Naive B cell (primary cell): ENCODE results near the gene JARID2. TPM values are rescaled to one million over a fixed set of nuclear protein-coding genes. Genes with fewer than 3 reads are reported as not detected.
A peak's percentile ranks its signal among the peaks of the same experiment; 100 is the strongest.

Source experiments
- ATAC-seq, 2 donors: fragments of 150-1000 bp; cut with Tn5 transposase; 2 replicates each; pipeline ENCODE4 v1.10.0; 2021; ENCODE audit warnings: low read depth in 2 of 2, mild to moderate bottlenecking in 2 of 2, moderate library complexity in 2 of 2
- DNase-seq: peaks from one replicate; pipeline ENCODE4 v3.0.0; 2022
- H3K27ac Mint-ChIP-seq, 6 donors: one replicate each; pipeline ENCODE4 v1.8.0; 2020 to 2022; ENCODE audit warnings: mild to moderate bottlenecking in 6 of 6, mixed read lengths in 6 of 6, moderate library complexity in 5 of 6, inconsistent platforms in 2 of 6
- H3K27me3 Mint-ChIP-seq, 3 donors: one replicate each; pipeline ENCODE4 v1.8.0; 2021 to 2022; ENCODE audit warnings: mixed read lengths in 3 of 3, mild to moderate bottlenecking in 1 of 3
- H3K36me3 Mint-ChIP-seq, 2 donors: one replicate each; pipeline ENCODE4 v1.8.0; 2020 to 2022; ENCODE audit warnings: mixed read lengths in 2 of 2, inconsistent platforms in 1 of 2, mild to moderate bottlenecking in 1 of 2
- H3K4me1 Mint-ChIP-seq, 3 donors: one replicate each; pipeline ENCODE4 v1.8.0; 2020 to 2022; ENCODE audit warnings: mixed read lengths in 3 of 3, inconsistent platforms in 1 of 3, mild to moderate bottlenecking in 1 of 3, moderate library complexity in 1 of 3
- H3K4me3 Mint-ChIP-seq, 8 donors: one replicate each; pipeline ENCODE4 v1.8.0; 2020 to 2022; ENCODE audit warnings: mild to moderate bottlenecking in 8 of 8, mixed read lengths in 8 of 8, moderate library complexity in 8 of 8, inconsistent platforms in 2 of 8
- H3K9me3 Mint-ChIP-seq, 7 donors: one replicate each; pipeline ENCODE4 v1.8.0; 2020 to 2022; ENCODE audit warnings: mixed read lengths in 7 of 7, mild to moderate bottlenecking in 5 of 7, inconsistent platforms in 2 of 7, moderate library complexity in 1 of 7
- polyA plus RNA-seq, 6 donors: library from polyadenylated mRNA; unstranded; fragments of 300-500 nt; fragmentation: Illumina TruSeq; gene quantifications; one replicate each; pipeline ENCODE4 v1.2.3, GENCODE V29; 2021; ENCODE audit warnings: low read depth in 6 of 6

Gene JARID2
- polyA plus RNA-seq, 6 donors from 2014 or later: 2.7 to 21.9 (median 16.6) TPM

DNA sequence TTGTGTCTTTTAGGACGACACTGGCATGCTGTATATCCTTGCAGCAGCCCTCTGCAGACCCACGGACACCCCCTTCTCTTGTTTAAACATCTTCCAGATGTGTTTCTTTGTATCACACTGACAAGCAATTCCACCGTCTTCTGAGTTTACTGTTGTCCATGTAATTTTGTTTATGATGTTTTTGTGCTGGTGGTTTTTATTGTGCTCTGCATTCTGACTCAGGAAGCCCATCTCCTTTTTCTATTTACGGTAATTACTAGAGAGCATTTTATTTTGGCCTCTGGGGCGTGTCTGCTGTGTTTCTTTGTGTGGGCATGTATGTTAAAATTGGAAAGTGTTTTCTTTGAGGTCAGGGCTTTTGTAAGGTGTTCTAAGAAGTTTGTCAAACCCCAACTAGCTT lies 111.9 kb downstream of the JARID2 start:
- ATAC-seq (no peak), DNase-seq (no peak)
- Mint-ChIP-seq H3K27me3 (no peaks in the 10 kb centered on the region), H3K9me3 (no peaks in the 10 kb centered on the region), H3K4me3 (no peak overlapping the region), H3K27ac (no peak overlapping the region), H3K4me1 (peaks cover 48 to 66% (median 54%) of the 10 kb centered on the region in 3 donors), H3K36me3 (peaks cover 0 to 8% of the 10 kb centered on the region in 2 donors)

DNA sequence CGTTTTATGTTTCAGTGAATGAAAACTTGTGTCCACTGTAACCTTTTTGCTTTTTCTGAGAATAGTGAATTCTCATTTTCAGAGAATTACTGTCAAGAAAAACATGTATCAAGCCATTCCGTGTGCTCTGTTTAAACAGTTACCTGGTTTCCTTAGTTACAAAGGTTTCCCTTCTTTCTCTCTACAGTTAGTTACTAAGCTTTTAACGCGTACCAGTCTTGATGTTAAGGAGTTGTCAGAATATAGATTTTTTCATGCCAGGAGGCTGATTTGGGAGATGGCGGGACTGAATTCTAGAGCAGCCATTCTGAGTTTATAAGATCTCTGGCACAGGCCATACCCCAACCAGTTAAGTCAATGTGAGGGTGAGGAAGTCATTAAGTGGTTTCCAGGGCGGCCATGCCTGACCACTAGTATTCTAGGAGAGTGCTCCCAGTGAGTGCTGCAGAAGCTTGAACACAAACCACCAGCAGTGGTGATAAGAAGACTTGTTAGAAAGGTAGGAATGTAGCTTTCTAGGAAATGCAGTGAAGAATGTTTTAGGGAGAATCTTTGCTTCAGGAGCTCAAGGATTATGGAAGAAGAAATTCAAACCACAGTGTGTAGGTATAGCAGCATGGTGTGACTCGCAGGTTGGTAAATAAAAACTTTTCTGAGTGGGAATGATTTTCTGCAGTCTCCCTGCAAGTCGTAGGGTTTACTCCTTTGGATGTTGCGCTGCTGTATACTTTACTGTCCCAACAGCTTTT lies 112.9 kb downstream of the JARID2 start:
- peak; percentile 54 for DNase-seq
- peak overlapping the region in 2 of 6 donors; percentile 49 to 68 for H3K27ac Mint-ChIP-seq
- peaks cover 44 to 56% (median 51%) of the 10 kb centered on the region in 3 donors for H3K4me1 Mint-ChIP-seq
- peaks cover 0 to 8% of the 10 kb centered on the region in 2 donors for H3K36me3 Mint-ChIP-seq
- peak overlapping the region; percentile 2 to 76 (median 58) for H3K4me3 Mint-ChIP-seq
- H3K27me3 Mint-ChIP-seq: no peaks in the 10 kb centered on the region
- H3K9me3 Mint-ChIP-seq: no peaks in the 10 kb centered on the region
- ATAC-seq: peak; percentile 94 to 97

DNA sequence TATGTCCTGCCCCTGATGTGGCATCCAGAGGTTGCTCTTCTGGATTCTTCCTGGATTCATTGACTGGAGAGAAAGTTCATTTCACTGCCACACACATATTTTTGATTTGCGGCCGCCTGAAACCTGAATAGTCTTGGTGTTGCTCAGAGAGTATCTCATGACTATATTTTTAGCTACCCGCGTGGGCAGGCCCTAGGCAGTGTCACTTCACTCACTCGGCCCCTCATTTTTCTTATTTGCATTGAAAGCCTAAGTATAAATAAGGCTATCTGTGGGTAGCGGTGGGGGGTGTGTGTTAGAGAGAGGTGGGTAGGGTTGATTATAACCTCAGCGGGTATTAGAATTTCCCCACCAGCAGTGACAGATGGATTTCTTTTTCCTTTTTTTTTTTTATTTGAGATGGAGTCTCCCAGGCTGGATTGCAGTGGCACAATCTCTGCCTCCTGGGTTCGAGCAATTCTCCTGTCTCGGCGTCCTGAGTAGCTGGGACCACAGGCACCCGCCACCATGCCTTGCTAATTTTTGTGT lies 113.5 kb downstream of the JARID2 start:
- Mint-ChIP-seq H3K4me3 (peak overlapping the region in 5 of 8 donors; percentile 32 to 72 (median 67)), H3K36me3 (peaks cover 0 to 8% of the 10 kb centered on the region in 2 donors), H3K27me3 (no peaks in the 10 kb centered on the region), H3K27ac (peak overlapping the region in 2 of 6 donors; percentile 44 to 68), H3K9me3 (no peaks in the 10 kb centered on the region), H3K4me1 (peaks cover 39 to 50% (median 44%) of the 10 kb centered on the region in 3 donors)
- ATAC-seq (peak; percentile 10 to 22), DNase-seq (no peak)

DNA sequence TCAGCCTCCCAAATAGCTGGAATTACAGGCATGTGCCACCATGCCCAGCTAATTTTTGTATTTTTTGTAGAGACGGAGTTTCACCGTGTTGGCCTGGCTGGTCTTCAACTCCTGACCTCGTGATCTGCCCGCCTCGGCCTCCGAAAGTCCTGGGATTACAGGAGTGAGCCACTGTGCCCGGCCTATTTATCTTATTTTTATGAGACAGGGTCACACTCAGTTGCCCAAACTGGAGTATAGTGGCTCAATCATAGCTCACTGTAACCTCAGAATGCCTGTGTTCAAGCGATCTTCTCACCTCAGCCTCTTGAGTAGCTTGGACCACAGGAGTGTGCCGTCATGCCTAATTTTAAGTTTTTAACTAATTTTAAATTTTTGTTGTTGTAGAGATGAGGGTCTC lies 114.4 kb downstream of the JARID2 start:
- H3K27me3 Mint-ChIP-seq: no peaks in the 10 kb centered on the region
- H3K27ac Mint-ChIP-seq: no peak overlapping the region
- peaks cover 0 to 8% of the 10 kb centered on the region in 2 donors for H3K36me3 Mint-ChIP-seq
- H3K9me3 Mint-ChIP-seq: no peaks in the 10 kb centered on the region
- no peak for ATAC-seq
- peaks cover 38 to 47% (median 39%) of the 10 kb centered on the region in 3 donors for H3K4me1 Mint-ChIP-seq
- no peak overlapping the region for H3K4me3 Mint-ChIP-seq
- DNase-seq: no peak

DNA sequence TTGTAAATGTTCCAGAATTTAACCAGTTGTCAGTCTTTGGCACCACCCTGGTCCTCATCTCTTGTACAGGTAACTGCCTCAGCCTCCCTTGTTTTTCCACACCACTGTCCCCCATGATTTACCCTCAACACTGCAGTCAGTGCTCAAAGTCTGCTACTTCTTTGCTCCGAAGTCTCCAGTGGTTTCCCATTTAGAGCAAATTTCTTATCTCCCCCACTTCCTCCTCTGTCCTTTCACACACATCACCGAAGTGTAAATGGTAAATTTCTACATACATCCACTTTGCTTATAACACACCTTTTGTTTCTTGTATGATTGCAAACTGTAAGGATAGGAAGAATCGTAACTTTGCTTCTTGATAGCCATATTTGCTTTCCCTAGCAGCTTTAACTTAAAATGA lies 115.3 kb downstream of the JARID2 start:
- Mint-ChIP-seq H3K27me3 (no peaks in the 10 kb centered on the region), H3K4me1 (peaks cover 31 to 46% (median 38%) of the 10 kb centered on the region in 3 donors), H3K4me3 (no peak overlapping the region), H3K27ac (no peak overlapping the region), H3K9me3 (no peaks in the 10 kb centered on the region), H3K36me3 (peaks cover 0 to 8% of the 10 kb centered on the region in 2 donors)
- no peak for ATAC-seq
- DNase-seq: no peak

DNA sequence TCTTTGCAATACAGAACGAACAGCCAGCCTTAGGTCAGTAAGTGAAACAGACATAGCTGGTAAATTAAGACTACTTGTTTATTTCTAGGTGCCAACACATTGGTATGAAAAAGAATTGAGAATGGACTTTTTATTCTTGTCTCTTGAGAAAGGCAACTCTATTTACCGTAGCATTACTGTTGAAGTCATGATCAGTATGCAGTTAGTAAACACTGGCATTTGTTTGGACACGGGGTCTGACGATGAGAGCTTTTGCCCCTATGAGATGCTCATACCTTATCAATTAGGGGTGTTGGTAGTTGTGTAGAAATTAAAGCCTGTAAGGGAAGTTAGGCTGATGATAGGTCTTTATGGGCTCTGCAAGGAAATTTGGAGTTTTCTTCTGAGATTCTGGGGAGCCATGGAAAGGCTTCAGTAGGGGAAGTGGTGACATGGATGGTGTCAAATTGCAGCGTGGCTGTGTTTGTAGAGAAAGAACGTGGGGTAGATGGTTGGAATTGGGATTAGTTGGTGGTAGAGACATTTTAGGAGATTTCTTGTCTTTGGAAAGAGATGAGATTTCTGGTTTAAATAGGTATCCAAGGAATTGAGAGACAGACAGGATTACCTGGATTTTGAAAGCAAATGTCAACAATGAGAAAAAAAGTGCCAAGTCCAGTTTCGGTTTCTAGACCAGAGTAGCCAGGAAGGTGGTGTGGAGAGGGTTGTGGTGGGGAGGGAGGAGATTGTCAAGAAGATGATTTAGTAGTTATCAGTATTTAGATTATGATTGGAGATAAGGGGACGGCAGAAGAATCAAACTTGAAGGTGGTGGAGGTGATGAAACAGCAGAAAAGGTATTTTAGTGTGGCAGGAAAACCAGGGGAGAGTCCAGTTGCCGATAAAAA lies 116.6 kb downstream of the JARID2 start:
- H3K27ac Mint-ChIP-seq: no peak overlapping the region
- no peak overlapping the region for H3K4me3 Mint-ChIP-seq
- no peaks in the 10 kb centered on the region for H3K9me3 Mint-ChIP-seq
- no peaks in the 10 kb centered on the region for H3K27me3 Mint-ChIP-seq
- DNase-seq: no peak
- no peak for ATAC-seq
- H3K4me1 Mint-ChIP-seq: peaks cover 33 to 44% (median 39%) of the 10 kb centered on the region in 3 donors
- H3K36me3 Mint-ChIP-seq: peaks cover 0 to 8% of the 10 kb centered on the region in 2 donors

DNA sequence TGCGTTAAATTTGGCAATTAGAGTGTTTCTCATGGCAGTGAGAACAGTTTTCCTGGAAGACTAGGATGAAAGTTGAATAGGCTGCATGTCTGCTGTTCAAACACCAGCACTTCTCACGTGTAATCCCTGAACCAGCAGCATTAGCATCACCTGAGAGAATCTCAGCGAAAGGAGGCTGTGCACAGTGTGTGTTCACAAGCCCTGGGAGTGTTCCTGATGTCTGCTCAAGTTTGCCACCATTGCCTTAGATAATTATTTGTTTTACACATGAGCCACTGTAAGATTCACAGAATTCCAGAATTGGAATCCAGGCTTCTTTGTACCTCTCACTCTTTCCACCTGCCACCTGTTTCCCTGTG lies 117.3 kb downstream of the JARID2 start:
- DNase-seq (no peak), ATAC-seq (no peak)
- H3K27ac Mint-ChIP-seq: no peak overlapping the region
- H3K27me3 Mint-ChIP-seq: no peaks in the 10 kb centered on the region
- peaks cover 35 to 44% (median 39%) of the 10 kb centered on the region in 3 donors for H3K4me1 Mint-ChIP-seq
- H3K4me3 Mint-ChIP-seq: no peak overlapping the region
- H3K36me3 Mint-ChIP-seq: peaks cover 0 to 12% of the 10 kb centered on the region in 2 donors
- no peaks in the 10 kb centered on the region for H3K9me3 Mint-ChIP-seq

DNA sequence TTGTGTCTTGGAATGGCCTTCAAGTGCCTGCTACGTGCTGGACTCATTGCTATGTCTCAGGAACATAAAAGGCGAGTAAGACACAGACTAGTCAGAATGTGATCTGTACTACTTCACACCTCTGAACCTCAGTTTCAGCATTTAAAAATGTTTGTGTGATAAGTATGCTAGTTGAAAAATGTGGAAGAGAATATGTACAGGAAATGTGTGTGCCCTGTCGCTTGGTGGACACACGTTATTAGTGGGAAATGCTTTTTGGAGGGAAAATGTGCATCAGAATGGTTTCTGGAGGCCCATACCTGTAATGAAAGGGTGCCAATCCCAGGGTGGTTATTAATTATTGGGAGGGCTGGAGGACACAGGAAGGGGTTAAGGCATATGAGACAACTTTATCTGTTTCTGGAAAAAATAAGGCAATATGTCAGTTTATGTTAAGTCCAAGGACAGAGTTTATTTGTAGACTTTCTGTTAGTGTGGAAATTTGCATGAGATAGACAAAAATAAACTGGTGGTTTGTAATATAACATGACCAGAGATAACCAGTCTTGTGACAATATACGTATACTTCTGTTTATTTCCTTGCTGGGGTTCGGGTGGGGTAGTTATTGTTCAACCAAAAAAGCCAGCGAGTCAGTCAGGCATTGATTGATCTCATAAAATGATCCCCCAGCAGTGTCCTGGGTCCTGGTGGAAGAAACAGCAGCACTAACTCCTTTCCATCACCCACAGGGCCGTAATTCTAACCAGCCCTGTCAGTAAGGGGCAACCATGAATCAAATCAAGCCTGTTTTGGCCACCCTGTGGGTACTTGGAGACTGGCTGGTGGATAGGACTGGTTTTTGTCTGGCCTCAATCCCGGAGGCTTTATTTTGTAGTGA lies 117.9 kb downstream of the JARID2 start:
- DNase-seq (peak; percentile 48), ATAC-seq (peak; percentile 70 to 71)
- no peaks in the 10 kb centered on the region for H3K9me3 Mint-ChIP-seq
- H3K27ac Mint-ChIP-seq: peak overlapping the region in 3 of 6 donors; percentile 72 to 84 (median 81)
- H3K27me3 Mint-ChIP-seq: no peaks in the 10 kb centered on the region
- peak overlapping the region in 3 of 8 donors; percentile 29 to 70 (median 58) for H3K4me3 Mint-ChIP-seq
- peaks cover 35 to 45% (median 39%) of the 10 kb centered on the region in 3 donors for H3K4me1 Mint-ChIP-seq
- H3K36me3 Mint-ChIP-seq: peaks cover 0 to 13% of the 10 kb centered on the region in 2 donors

DNA sequence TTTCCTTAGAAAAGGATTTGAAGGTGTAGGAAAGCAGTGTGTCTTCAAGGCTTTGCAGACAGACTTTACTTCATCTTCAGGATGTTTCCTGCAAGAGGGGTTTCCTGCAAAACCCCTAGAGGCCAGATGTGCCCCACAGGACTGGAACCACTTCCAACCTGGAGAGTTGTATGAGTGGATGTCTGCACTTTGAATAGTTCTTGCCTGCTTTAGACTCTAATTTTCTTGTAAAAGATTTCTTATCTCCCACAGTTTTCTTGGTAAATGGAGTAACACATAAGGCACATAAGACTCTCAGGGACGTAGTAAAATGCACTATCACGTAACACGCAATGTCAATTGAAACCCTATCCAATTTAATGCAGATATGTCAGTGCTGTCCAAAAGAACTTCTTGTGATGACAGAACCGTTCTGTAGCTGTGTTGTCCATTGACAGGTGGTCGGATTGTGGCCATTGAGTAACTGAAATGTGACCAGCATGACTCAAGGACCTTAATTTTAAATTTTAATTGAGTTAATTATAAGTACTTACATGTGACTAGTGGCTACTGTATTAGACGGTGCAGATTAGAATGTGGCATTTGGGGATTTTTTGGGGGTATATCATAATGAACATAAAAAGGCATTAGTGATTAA lies 118.7 kb downstream of the JARID2 start:
- Mint-ChIP-seq H3K4me3 (peak overlapping the region in 4 of 8 donors; percentile 29 to 70 (median 60)), H3K4me1 (peaks cover 34 to 43% (median 34%) of the 10 kb centered on the region in 3 donors), H3K36me3 (peaks cover 0 to 7% of the 10 kb centered on the region in 2 donors), H3K27me3 (no peaks in the 10 kb centered on the region), H3K27ac (peak overlapping the region in 4 of 6 donors; percentile 72 to 95 (median 82)), H3K9me3 (no peaks in the 10 kb centered on the region)
- ATAC-seq (no peak), DNase-seq (no peak)

DNA sequence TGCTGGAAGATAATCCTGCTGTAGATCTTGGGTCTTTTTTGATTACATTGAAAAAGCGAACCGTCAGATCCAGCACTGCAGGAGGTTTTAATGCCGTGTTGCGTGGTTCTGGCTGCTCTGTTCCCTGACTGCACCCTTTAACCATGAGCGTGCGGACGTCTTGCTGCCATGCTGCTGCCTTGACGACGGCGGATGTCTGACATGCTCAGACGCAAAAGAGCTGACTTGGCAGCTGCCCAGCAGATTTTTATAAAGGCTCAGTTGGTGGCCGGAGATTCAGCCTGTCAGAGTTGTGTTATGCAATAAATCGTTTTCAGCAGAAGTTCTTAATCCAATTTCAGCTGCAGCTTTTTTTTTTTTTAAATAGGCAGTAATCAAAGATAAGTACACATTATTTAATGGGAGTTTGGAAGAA lies 119.4 kb downstream of the JARID2 start:
- DNase-seq: peak; percentile 44
- H3K4me1 Mint-ChIP-seq: peaks cover 37 to 49% (median 38%) of the 10 kb centered on the region in 3 donors
- no peaks in the 10 kb centered on the region for H3K27me3 Mint-ChIP-seq
- peak; percentile 71 to 72 for ATAC-seq
- no peaks in the 10 kb centered on the region for H3K9me3 Mint-ChIP-seq
- H3K27ac Mint-ChIP-seq: peak overlapping the region in 5 of 6 donors; percentile 51 to 95 (median 69)
- H3K4me3 Mint-ChIP-seq: peak overlapping the region; percentile 18 to 88 (median 70)
- peaks cover 0 to 7% of the 10 kb centered on the region in 2 donors for H3K36me3 Mint-ChIP-seq

DNA sequence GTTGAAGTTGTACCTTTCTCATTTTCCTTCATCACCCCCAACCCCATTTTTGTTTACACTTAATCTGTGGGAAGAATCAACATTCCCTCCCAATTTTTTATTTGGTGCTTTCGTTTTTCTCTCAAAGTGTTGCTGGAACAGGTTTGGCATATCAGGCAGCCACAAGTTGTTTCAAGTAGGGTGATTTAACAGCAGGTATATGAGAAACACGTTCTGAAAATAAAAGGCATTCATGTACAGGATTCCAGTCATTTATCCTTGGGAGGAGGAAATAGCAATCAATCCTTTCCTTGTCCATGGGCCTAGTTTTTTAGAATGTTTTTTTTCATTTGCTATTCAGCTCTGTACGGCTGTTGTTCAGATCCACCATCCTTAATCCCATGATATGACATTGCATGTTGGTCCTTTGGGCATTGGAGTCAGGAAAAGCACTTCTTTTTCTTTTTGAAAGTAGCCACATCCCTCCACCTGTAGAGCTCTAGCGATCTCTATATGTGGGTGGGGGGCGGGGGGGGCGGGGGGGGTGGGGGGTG lies 120.2 kb downstream of the JARID2 start:
- no peak for DNase-seq
- Mint-ChIP-seq H3K36me3 (peaks cover 0 to 7% of the 10 kb centered on the region in 2 donors), H3K27ac (peak overlapping the region in 2 of 6 donors; percentile 17 to 21), H3K9me3 (no peaks in the 10 kb centered on the region), H3K27me3 (no peaks in the 10 kb centered on the region), H3K4me1 (peaks cover 37 to 57% (median 46%) of the 10 kb centered on the region in 3 donors), H3K4me3 (peak overlapping the region in 2 of 8 donors; percentile 23 to 72)
- ATAC-seq: no peak

DNA sequence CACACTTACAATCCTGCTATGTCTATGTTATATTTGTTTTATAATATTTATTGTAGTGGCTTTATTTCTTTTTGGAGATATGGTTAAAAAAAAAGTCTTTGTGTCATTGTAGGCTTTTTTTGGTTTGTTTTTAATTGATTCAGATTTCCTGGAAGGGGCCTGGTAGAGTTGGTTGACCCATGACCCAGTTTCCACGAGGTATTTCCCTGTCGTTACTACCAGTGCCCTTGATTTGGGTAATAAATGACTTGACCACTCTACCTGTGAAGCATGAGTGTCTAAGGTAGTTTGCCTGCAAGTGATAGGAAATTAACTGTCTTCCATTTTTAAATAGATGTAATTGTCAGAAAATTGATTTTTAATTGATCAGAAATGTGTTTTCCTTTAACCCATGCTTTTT lies 121.0 kb downstream of the JARID2 start:
- Mint-ChIP-seq H3K4me1 (peaks cover 46 to 65% (median 54%) of the 10 kb centered on the region in 3 donors), H3K9me3 (no peaks in the 10 kb centered on the region), H3K36me3 (peaks cover 0 to 7% of the 10 kb centered on the region in 2 donors), H3K4me3 (peak overlapping the region in 1 of 8 donors; percentile 22), H3K27me3 (no peaks in the 10 kb centered on the region), H3K27ac (no peak overlapping the region)
- DNase-seq (no peak), ATAC-seq (no peak)
